PC-3 (cell line): ENCODE measurements around the gene ELK3.

Experiments
- EZH2 ChIP-seq: fragments of 300-600 bp; sonication (generic); IDR thresholded peaks from one replicate; pipeline ENCODE4 v1.6.1; 2017; ENCODE audit warnings: antibody characterized with exemption, mild to moderate bottlenecking, low read length; ENCODE audit not compliant: unreplicated experiment
- EZH2phosphoT487 ChIP-seq: fragments of 300-600 bp; sonication (generic); IDR thresholded peaks from 2 replicates; pipeline ENCODE4 v1.6.1; 2018; ENCODE audit warnings: mild to moderate bottlenecking, antibody characterized with exemption, low read length, borderline replicate concordance
- TF ChIP-seq, protein P1 (sequence below): fragments of 300-600 bp; sonication (generic); conservative IDR thresholded peaks from 2 replicates; pipeline ENCODE4 v1.5.1; 2017; ENCODE audit warnings: antibody characterized with exemption, low read depth, mild to moderate bottlenecking, low read length

GRCh38 chr12:96205908-96206307 lies 11.7 kb downstream of the ELK3 start:
- TF ChIP-seq, protein P1, sequence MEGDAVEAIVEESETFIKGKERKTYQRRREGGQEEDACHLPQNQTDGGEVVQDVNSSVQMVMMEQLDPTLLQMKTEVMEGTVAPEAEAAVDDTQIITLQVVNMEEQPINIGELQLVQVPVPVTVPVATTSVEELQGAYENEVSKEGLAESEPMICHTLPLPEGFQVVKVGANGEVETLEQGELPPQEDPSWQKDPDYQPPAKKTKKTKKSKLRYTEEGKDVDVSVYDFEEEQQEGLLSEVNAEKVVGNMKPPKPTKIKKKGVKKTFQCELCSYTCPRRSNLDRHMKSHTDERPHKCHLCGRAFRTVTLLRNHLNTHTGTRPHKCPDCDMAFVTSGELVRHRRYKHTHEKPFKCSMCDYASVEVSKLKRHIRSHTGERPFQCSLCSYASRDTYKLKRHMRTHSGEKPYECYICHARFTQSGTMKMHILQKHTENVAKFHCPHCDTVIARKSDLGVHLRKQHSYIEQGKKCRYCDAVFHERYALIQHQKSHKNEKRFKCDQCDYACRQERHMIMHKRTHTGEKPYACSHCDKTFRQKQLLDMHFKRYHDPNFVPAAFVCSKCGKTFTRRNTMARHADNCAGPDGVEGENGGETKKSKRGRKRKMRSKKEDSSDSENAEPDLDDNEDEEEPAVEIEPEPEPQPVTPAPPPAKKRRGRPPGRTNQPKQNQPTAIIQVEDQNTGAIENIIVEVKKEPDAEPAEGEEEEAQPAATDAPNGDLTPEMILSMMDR, result no peak
- TF ChIP-seq EZH2, result no peak
- no peak for TF ChIP-seq EZH2phosphoT487
